Liver (tissue), 3 donors: ENCODE results near the gene POT1.
"Not testable (repeated sequence)": the region's sequence is repeated elsewhere in the genome, so short reads cannot be mapped to it uniquely, and the experiment has no call there.

Experiments
- CTCF ChIP-seq: fragments of 150-350 bp; IDR thresholded peaks from 2 replicates; pipeline ENCODE4 v1.5.1; 2017; ENCODE audit warnings: improper control_type of control experiment, low read depth, low read length; ENCODE audit not compliant: missing input control
- FOXA1 ChIP-seq: IDR thresholded peaks from 2 replicates; pipeline ENCODE4 v1.6.1; 2016; ENCODE audit warnings: antibody characterized with exemption
- GABPA ChIP-seq, 2 donors: IDR thresholded peaks in 1 of 2; conservative IDR thresholded peaks in 1 of 2; 2 replicates each; pipeline ENCODE4 v1.6.1; 2016; ENCODE audit warnings: antibody characterized with exemption in 2 of 2, mild to moderate bottlenecking in 1 of 2, moderate library complexity in 1 of 2
- HNF4G ChIP-seq: IDR thresholded peaks from 2 replicates; pipeline ENCODE4 v1.6.1; 2016; ENCODE audit warnings: antibody characterized with exemption
- JUND ChIP-seq, 2 donors: IDR thresholded peaks; 2 replicates each; pipeline ENCODE4 v1.6.1; 2016; ENCODE audit warnings: antibody characterized with exemption in 2 of 2
- RAD21 ChIP-seq, 2 donors: IDR thresholded peaks; 2 replicates each; pipeline ENCODE4 v1.6.1; 2016; ENCODE audit warnings: antibody characterized with exemption in 2 of 2, mild to moderate bottlenecking in 2 of 2
- REST ChIP-seq: IDR thresholded peaks from 2 replicates; pipeline ENCODE4 v1.6.1; 2016; ENCODE audit warnings: antibody characterized with exemption, mild to moderate bottlenecking
- RXRA ChIP-seq, 2 donors: IDR thresholded peaks; 2 replicates each; pipeline ENCODE4 v1.6.1; 2017 to 2018; ENCODE audit warnings: antibody characterized with exemption in 2 of 2, mild to moderate bottlenecking in 1 of 2
- TAF1 ChIP-seq: conservative IDR thresholded peaks from 2 replicates; pipeline ENCODE4 v1.6.1; 2016; ENCODE audit warnings: antibody characterized with exemption, mild to moderate bottlenecking
- YY1 ChIP-seq: IDR thresholded peaks from 2 replicates; pipeline ENCODE4 v1.6.1; 2016; ENCODE audit warnings: antibody characterized with exemption, mild to moderate bottlenecking
- donor health status: healthy.
- donor health status: healthy.

- not testable (repeated sequence) for TF ChIP-seq REST; YY1; CTCF; TAF1; RAD21 (IDR thresholded peaks at IDR 0.05); JUND (IDR thresholded peaks at IDR 0.05); HNF4G; FOXA1; GABPA (IDR thresholded peaks at IDR 0.05 in 1 of 2, conservative IDR thresholded peaks at IDR 0.05 in 1 of 2); RXRA (IDR thresholded peaks at IDR 0.05)
These were observed 45.5 kb upstream of the POT1 start for GRCh38 chr7:124975131-124975530.
